Heart left ventricle (tissue), 16 donors: Measurements from ENCODE around the gene SMIM44. TPM values are rescaled to one million over a fixed set of nuclear protein-coding genes. Genes with fewer than 3 reads are reported as not detected.
A peak's percentile ranks its signal among the peaks of the same experiment; 100 is the strongest.
"Not testable (repeated sequence)": the region's sequence is repeated elsewhere in the genome, so short reads cannot be mapped to it uniquely, and the experiment has no call there.

Experiments used
- ATAC-seq, 4 donors: fragments of 200-7000 bp; cut with Tn5 transposase; one replicate each; pipeline ENCODE4 v1.9.1; 2020 to 2022; ENCODE audit warnings: moderate library complexity in 4 of 4, mild to moderate bottlenecking in 3 of 4, moderate number of reproducible peaks in 1 of 4
- DNase-seq, 5 donors: peaks; one replicate each; pipeline ENCODE4 v3.0.0-alpha.2; 2020
- H3K27ac ChIP-seq, 12 donors: fragments of 200-600 bp; sonication (generic) in 4 of 12; one replicate each; pipeline versions ENCODE4 v1.5.0 to v1.8.0; 2016 to 2022; ENCODE audit warnings: mild to moderate bottlenecking in 2 of 12
- H3K27me3 ChIP-seq, 9 donors: fragments of 200-600 bp; sonication (generic) in 2 of 9; one replicate each; pipeline versions ENCODE4 v1.5.1 to v1.8.0; 2016 to 2022; ENCODE audit warnings: mild to moderate bottlenecking in 3 of 9
- H3K36me3 ChIP-seq, 9 donors: fragments of 200-600 bp; sonication (generic) in 2 of 9; one replicate each; pipeline versions ENCODE4 v1.5.0 to v1.8.0; 2018 to 2022; ENCODE audit warnings: mild to moderate bottlenecking in 2 of 9
- H3K4me1 ChIP-seq, 12 donors: fragments of 200-600 bp; sonication (generic) in 4 of 12; one replicate each; pipeline versions ENCODE4 v1.5.0 to v1.8.0; 2016 to 2022; ENCODE audit warnings: mild to moderate bottlenecking in 3 of 12
- H3K4me3 ChIP-seq, 12 donors: fragments of 200-600 bp; sonication (generic) in 4 of 12; one replicate each; pipeline versions ENCODE4 v1.5.0 to v1.8.0; 2017 to 2022; ENCODE audit warnings: mild to moderate bottlenecking in 9 of 12, moderate library complexity in 4 of 12
- H3K9me3 ChIP-seq, 12 donors: fragments of 200-600 bp; sonication (generic) in 4 of 12; one replicate each; pipeline versions ENCODE4 v1.5.0 to v1.8.0; 2016 to 2022; ENCODE audit warnings: mild to moderate bottlenecking in 1 of 12
- CTCF ChIP-seq, 12 donors: fragments of 200-600 bp; sonication (generic) in 4 of 12; IDR thresholded peaks; one replicate each; pipeline versions ENCODE4 v1.5.0 to v1.8.0; 2018 to 2022; ENCODE audit warnings: antibody characterized with exemption in 12 of 12, mild to moderate bottlenecking in 5 of 12
- POLR2A ChIP-seq, 2 donors: fragments of 450-650 bp; IDR thresholded peaks; one replicate each; pipeline ENCODE4 v1.6.1; 2017; ENCODE audit warnings: antibody characterized with exemption in 2 of 2, mild to moderate bottlenecking in 2 of 2, moderate library complexity in 2 of 2
- WGBS, 4 donors: extraction: QIAGEN DNeasy Blood & Tissue Kit in 2 of 4; methylation state at CpG; one replicate each; pipeline versions ENCODE4 v1.1.5 to v1.1.7; 2013 to 2018; 5-methylcytosine and 5-hydroxymethylcytosine counted together
- intact Hi-C, 10 donors: fragments of 100-400 bp; cut with DNase I; formaldehyde crosslinking; loops; one replicate each; pipeline versions ENCODE4 v1.11.1 to v1.14.2; 2022
- polyA plus RNA-seq, 2 donors: library from polyadenylated mRNA; stranded (reverse); fragments of 200-250 nt; gene quantifications; one replicate each; pipeline ENCODE4 v1.2.3, GENCODE V29; 2013
- total RNA-seq, 9 donors: library from RNA; depleted of rRNA in 2 of 9; stranded (reverse); fragments of >200 nt in 2 of 9; fragmentation: NEBNext Ultra II Directional in 3 of 9; extraction: Animal tissue kit (Norgen Biotek cat#: 25700) in 3 of 9; gene quantifications; one replicate each; pipeline versions ENCODE4 v1.1.0 to v1.2.4, GENCODE V29; 2016 to 2023
- donor health status: ischemic (EF 13 %, LVEDD 7.1; RV severe dilation, severe dysfunction).
- donor health status: healthy with polysubstance abuse.
- donor health status: DM: no; HTN: yes; CAD: no.
- donor health status: DM: no; HTN: no; CAD: no.
- donor health status: ischemic (EF 25% LVEDD 6.9; RV normal size, moderate dysfunction).
- donor health status: ischemic (EF 25% LVEDD 5.7; RV mildly dilated, moderate dysfunction).
- donor health status: healthy.
- donor health status: DM: yes; HTN: yes; CAD: no.
- donor health status: ischemic (EF 35%, LVEDD 5.7; RV mildly dilated, moderate dysfunction).
- donor health status: nonischemic (EF 11% LVEDD 7.7; RV severe dilation, severe dysfunction).
- donor health status: DM: yes; HTN: yes; CAD: no.
- donor health status: PGD.
- donor health status: ischemic (EF 29% LVEDD 5.4; RV normal size, mild dysfunction).
- donor health status: nonischemic (EF 23%, LVEDD 6.1; RV moderate dilation, normal function).

SMIM44 gene
- total and polyA plus RNA-seq, 11 donors: not detected

- H3K4me3 ChIP-seq: no peak overlapping the region
- H3K27ac ChIP-seq: peak overlapping the region; percentile 9 to 92 (median 85)
- no peak for DNase-seq
- H3K27me3 ChIP-seq: no peaks in the 10 kb centered on the region
- TF ChIP-seq CTCF (IDR thresholded peaks at IDR 0.05) (no peak), POLR2A (IDR thresholded peaks at IDR 0.05) (no peak)
- peaks cover 0 to 19% (median 11%) of the 10 kb centered on the region in 12 donors for H3K4me1 ChIP-seq
- peaks cover 3 to 92% (median 79%) of the 10 kb centered on the region in 9 donors for H3K36me3 ChIP-seq
- WGBS, 4 donors: 82 to 84% (median 82%) methylated on average over 10 of the region's 10 CpGs
- peak in 1 of 4 donors; percentile 2 for ATAC-seq
- no peaks in the 10 kb centered on the region for H3K9me3 ChIP-seq
- intact Hi-C loops: no loop called here
These were observed 31.8 kb downstream of the SMIM44 start for GRCh38 chr19:3451451-3451866.

- intact Hi-C loops: no loop called here
- no peak for TF ChIP-seq CTCF (IDR thresholded peaks at IDR 0.05)
- TF ChIP-seq POLR2A (IDR thresholded peaks at IDR 0.05): no peak
- H3K9me3 ChIP-seq: no peaks in the 10 kb centered on the region
- DNase-seq: peak in 4 of 5 donors; percentile 60 to 94 (median 78)
- peak; percentile 82 to 95 (median 94) for ATAC-seq
- peaks cover 3 to 92% (median 79%) of the 10 kb centered on the region in 9 donors for H3K36me3 ChIP-seq
- H3K4me3 ChIP-seq: no peak overlapping the region
- 14 to 22% (median 17%) methylated on average over 12 of the region's 12 CpGs for WGBS, 4 donors
- no peaks in the 10 kb centered on the region for H3K27me3 ChIP-seq
- H3K27ac ChIP-seq: peak overlapping the region; percentile 9 to 92 (median 85)
- H3K4me1 ChIP-seq: peaks cover 0 to 22% (median 11%) of the 10 kb centered on the region in 12 donors
These were observed 32.3 kb downstream of the SMIM44 start for GRCh38 chr19:3450796-3451411.

- intact Hi-C loops: no loop called here
- no peaks in the 10 kb centered on the region for H3K27me3 ChIP-seq
- H3K9me3 ChIP-seq: no peaks in the 10 kb centered on the region
- DNase-seq: no peak
- ATAC-seq: no peak
- H3K27ac ChIP-seq: peak overlapping the region in 3 of 12 donors; percentile 15 to 92 (median 25)
- TF ChIP-seq CTCF (IDR thresholded peaks at IDR 0.05) (no peak), POLR2A (IDR thresholded peaks at IDR 0.05) (no peak)
- no peak overlapping the region for H3K4me3 ChIP-seq
- H3K4me1 ChIP-seq: peaks cover 9 to 43% (median 31%) of the 10 kb centered on the region in 12 donors
- H3K36me3 ChIP-seq: peaks cover 3 to 86% (median 71%) of the 10 kb centered on the region in 9 donors
- 93 to 95% (median 94%) methylated on average over 21 to 28 of the region's 28 CpGs for WGBS, 4 donors
These were observed 34.5 kb downstream of the SMIM44 start for GRCh38 chr19:3448616-3449334.

- 95 to 98% (median 97%) methylated on average over 4 of the region's 4 CpGs for WGBS, 4 donors
- H3K27ac ChIP-seq: peak overlapping the region in 3 of 12 donors; percentile 3 to 53 (median 14)
- H3K4me1 ChIP-seq: peaks cover 9 to 50% (median 38%) of the 10 kb centered on the region in 12 donors
These were observed 36.6 kb downstream of the SMIM44 start for GRCh38 chr19:3446657-3447056.

More at GRCh38 chr19:3446657-3447056, 36.6 kb downstream of the SMIM44 start:
- H3K36me3 ChIP-seq: peaks cover 0 to 69% (median 54%) of the 10 kb centered on the region in 9 donors
- H3K27me3 ChIP-seq, H3K9me3 ChIP-seq, intact Hi-C loops, H3K4me3 ChIP-seq, DNase-seq, ATAC-seq: not testable (repeated sequence)
